Adipocyte (in vitro differentiated cells): ENCODE measurements around the gene EFNA2.
A peak's percentile ranks its signal among the peaks of the same experiment; 100 is the strongest.

Source experiments
- DNase-seq: peaks from one replicate; pipeline ENCODE4 v3.0.0-alpha.2; 2015; ENCODE audit warnings: low read depth
- H3K27me3 ChIP-seq: replicated peaks from 2 replicates; pipeline ENCODE4 v1.7.0; 2013; ENCODE audit warnings: mild to moderate bottlenecking, low read length, moderate library complexity; ENCODE audit not compliant: control insufficient read depth, insufficient read depth
- H3K36me3 ChIP-seq: 2 replicates; pipeline ENCODE4 v1.7.0; 2013; ENCODE audit warnings: low read length, mild to moderate bottlenecking, moderate library complexity; ENCODE audit not compliant: control insufficient read depth, insufficient read depth, severe bottlenecking
- H3K4me1 ChIP-seq: 2 replicates; pipeline ENCODE4 v1.7.0; 2013; ENCODE audit warnings: mild to moderate bottlenecking, low read length, moderate library complexity; ENCODE audit not compliant: control insufficient read depth, insufficient read depth
- H3K4me3 ChIP-seq: 2 replicates; pipeline ENCODE4 v1.7.0; 2013; ENCODE audit warnings: mild to moderate bottlenecking, low read length, moderate library complexity
- H3K9ac ChIP-seq: 2 replicates; pipeline ENCODE4 v1.7.0; 2013; ENCODE audit warnings: mild to moderate bottlenecking, low read length, moderate library complexity
- H3K9me3 ChIP-seq: 2 replicates; pipeline ENCODE4 v1.7.0; 2013; ENCODE audit warnings: mild to moderate bottlenecking, low read length, moderate library complexity; ENCODE audit not compliant: control insufficient read depth

The EFNA2 gene

DNA sequence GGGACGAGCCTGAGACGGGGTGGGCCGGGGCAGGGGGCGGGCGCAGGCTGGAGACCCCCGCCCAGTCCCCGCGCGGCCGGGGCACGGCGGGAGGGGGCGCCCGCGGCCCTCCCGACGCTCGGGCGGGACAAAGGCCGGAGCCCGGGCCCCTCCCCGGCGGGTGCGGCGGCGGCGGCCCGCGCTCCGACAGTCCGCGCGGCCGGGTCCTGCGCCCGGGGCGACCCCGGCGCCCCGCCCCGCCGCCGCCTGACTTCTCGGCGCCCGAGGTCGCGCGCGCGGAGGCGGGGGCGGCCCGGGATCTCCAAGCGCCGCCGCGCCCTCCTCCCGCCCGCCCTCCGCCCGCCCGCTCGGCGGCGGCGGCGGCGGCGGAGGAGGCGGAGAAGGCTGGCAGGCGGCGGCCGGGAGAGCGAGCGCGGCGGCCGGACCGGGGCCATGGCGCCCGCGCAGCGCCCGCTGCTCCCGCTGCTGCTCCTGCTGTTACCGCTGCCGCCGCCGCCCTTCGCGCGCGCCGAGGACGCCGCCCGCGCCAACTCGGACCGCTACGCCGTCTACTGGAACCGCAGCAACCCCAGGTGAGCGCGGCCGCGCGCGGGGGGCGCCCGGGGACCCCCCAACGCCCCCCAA, at the start of gene EFNA2:
EFNA2 (plus strand) TSS at position 137 of the 624 bp plus-strand sequence; CDS start at position 433, 296 bp downstream.
- Histone ChIP-seq H3K27me3 (peaks cover 50% of the 10 kb centered on the region), H3K4me1 (no peaks in the 10 kb centered on the region), H3K9ac (no peak within 1 kb of the TSS), H3K4me3 (no peak within 1 kb of the TSS), H3K9me3 (no peaks in the 10 kb centered on the region), H3K36me3 (no peaks in the 10 kb centered on the region)
- DNase-seq, result peak; percentile 60

DNA sequence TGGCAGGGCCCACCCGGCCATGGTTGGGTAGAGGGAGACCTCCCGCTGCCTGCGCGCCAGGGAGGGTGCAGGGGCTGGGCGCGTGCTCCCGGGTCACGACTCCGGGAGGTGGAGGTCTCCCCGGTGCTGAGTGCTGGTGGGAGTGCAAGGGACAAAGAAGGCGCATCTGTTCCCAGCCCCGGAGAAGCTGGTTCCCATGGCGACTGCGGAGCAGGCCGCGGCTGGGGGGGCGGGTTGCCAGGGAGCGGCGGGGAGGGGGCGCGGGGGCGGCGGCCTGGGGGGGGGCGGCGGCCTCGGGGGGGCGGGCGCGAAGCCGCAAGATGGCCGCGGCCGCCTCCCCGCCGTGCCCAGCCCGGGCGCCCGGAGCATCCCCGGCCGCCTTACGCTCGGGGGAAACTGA, 49.1 kb upstream of the EFNA2 start:
- Histone ChIP-seq H3K9me3 (no peaks in the 10 kb centered on the region), H3K36me3 (no peaks in the 10 kb centered on the region), H3K27me3 (no peaks in the 10 kb centered on the region), H3K4me1 (peaks cover 25% of the 10 kb centered on the region), H3K9ac (peak overlapping the region; percentile 81), H3K4me3 (peak overlapping the region; percentile 82)
- DNase-seq, result no peak

- H3K9ac ChIP-seq, result peak overlapping the region; percentile 81
- DNase-seq, result peak; percentile 56
These were observed 48.5 kb upstream of the EFNA2 start for GRCh38 chr19:1237027-1237659.

DNA sequence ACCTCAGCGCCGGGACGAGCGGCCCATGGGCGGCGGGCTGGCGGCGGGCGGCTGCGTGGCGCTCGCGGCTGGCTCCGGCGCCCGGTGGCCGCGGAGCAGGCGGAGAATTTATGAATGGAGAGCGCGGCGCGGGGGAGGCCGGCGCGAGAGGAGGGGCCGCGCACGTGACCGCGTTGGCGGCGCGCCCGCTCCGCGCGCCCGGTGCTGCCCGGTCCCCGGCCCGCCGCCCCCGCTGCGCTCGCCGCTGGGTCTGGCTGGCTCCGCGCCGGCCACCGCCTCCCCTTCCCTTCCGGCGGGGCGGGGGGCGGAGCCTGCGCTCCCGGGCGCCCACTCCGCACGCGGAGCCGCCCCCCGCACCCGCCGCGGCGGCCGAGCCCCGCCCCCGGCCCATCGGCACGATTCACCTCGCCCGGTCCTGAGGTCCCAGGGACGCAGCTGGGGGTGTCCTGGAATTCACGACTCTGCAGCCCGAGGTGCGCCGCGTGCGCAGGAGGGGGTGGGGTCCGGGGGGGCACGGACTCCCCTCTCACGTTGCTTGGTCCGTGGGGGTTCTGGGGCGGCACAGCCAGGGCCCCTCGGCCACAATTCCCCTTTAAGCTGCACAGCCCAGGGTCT, 47.8 kb upstream of the EFNA2 start, which contains the start of gene CBARP:
CBARP (minus strand) TSS at position 252 of the 615 bp plus-strand sequence. CDS start 1,905 bp downstream, outside the sequence.
- H3K9me3 ChIP-seq, result no peaks in the 10 kb centered on the region

More at GRCh38 chr19:1237027-1237659, 48.5 kb upstream of the EFNA2 start:
- Histone ChIP-seq H3K27me3 (no peaks in the 10 kb centered on the region), H3K4me1 (peaks cover 26% of the 10 kb centered on the region), H3K36me3 (no peaks in the 10 kb centered on the region), H3K4me3 (peak overlapping the region; percentile 82), H3K9me3 (no peaks in the 10 kb centered on the region)

GRCh38 chr19:1238369-1239303, 47.0 kb upstream of the EFNA2 start:
- no peak overlapping the region for H3K4me3 ChIP-seq
- H3K27me3 ChIP-seq, result no peaks in the 10 kb centered on the region

More for the DNA sequence above, 47.8 kb upstream of the EFNA2 start, which contains the start of gene CBARP:
- Histone ChIP-seq H3K9ac (peak within 1 kb of the TSS; percentile 81), H3K4me3 (peak within 1 kb of the TSS; percentile 82), H3K27me3 (no peaks in the 10 kb centered on the region), H3K36me3 (no peaks in the 10 kb centered on the region), H3K4me1 (peaks cover 26% of the 10 kb centered on the region)
- peak; percentile 76 for DNase-seq

GRCh38 chr19:1239420-1239795, 46.3 kb upstream of the EFNA2 start:
- Histone ChIP-seq H3K4me1 (peaks cover 35% of the 10 kb centered on the region), H3K9ac (peak overlapping the region; percentile 62), H3K36me3 (no peaks in the 10 kb centered on the region), H3K27me3 (no peaks in the 10 kb centered on the region), H3K9me3 (no peaks in the 10 kb centered on the region), H3K4me3 (no peak overlapping the region)
- no peak for DNase-seq

More at GRCh38 chr19:1238369-1239303, 47.0 kb upstream of the EFNA2 start:
- no peak for DNase-seq
- peaks cover 28% of the 10 kb centered on the region for H3K4me1 ChIP-seq
- H3K9me3 ChIP-seq, result no peaks in the 10 kb centered on the region
- no peak overlapping the region for H3K9ac ChIP-seq
- no peaks in the 10 kb centered on the region for H3K36me3 ChIP-seq

GRCh38 chr19:1239796-1240737, 45.6 kb upstream of the EFNA2 start:
- no peaks in the 10 kb centered on the region for H3K27me3 ChIP-seq
- peak; percentile 98 for DNase-seq
- no peaks in the 10 kb centered on the region for H3K36me3 ChIP-seq
- H3K9me3 ChIP-seq, result no peaks in the 10 kb centered on the region
- peak overlapping the region; percentile 56 for H3K4me3 ChIP-seq
- H3K4me1 ChIP-seq, result peaks cover 41% of the 10 kb centered on the region
- peak overlapping the region; percentile 64 for H3K9ac ChIP-seq

- no peaks in the 10 kb centered on the region for H3K9me3 ChIP-seq
- H3K36me3 ChIP-seq, result no peaks in the 10 kb centered on the region
- peaks cover 46% of the 10 kb centered on the region for H3K4me1 ChIP-seq
- H3K4me3 ChIP-seq, result peak overlapping the region; percentile 94
- DNase-seq, result no peak
- H3K9ac ChIP-seq, result peak overlapping the region; percentile 96
- H3K27me3 ChIP-seq, result no peaks in the 10 kb centered on the region
These were observed 44.7 kb upstream of the EFNA2 start for GRCh38 chr19:1240925-1241324.

- Histone ChIP-seq H3K9me3 (no peaks in the 10 kb centered on the region), H3K4me1 (peaks cover 46% of the 10 kb centered on the region), H3K4me3 (peak within 1 kb of the TSS; percentile 94), H3K9ac (peak within 1 kb of the TSS; percentile 96), H3K27me3 (no peaks in the 10 kb centered on the region), H3K36me3 (no peaks in the 10 kb centered on the region)
- peak; percentile 97 for DNase-seq
These were observed 44.1 kb upstream of the EFNA2 start, which contains the start of gene ATP5F1D for GRCh38 chr19:1241417-1242095. TSS of gene ATP5F1D (plus strand) at chr19:1241751. CDS start at chr19:1241851, 100 bp downstream.
